Measurements from ENCODE around the gene BCL2.

- TF ChIP-seq CTCF (conservative IDR thresholded peaks at IDR 0.05 in 1 of 2, IDR thresholded peaks at IDR 0.05 in 1 of 2; ENCODE audit: extremely low read depth in 1 of 2, insufficient read depth in 1 of 2, low read depth in 1 of 2, low read length in 2 of 2) = no peak
- TF ChIP-seq EZH2 (IDR thresholded peaks at IDR 0.05; ENCODE audit: borderline replicate concordance, low read length) = no peak
Observed at GRCh38 chr18:63180971-63181376, 138.6 kb downstream of the BCL2 start.

Data from mammary epithelial cell (primary cell).